Loucy (cell line): ENCODE measurements around the gene OLFML1.

Experiments used
- H2AFZ ChIP-seq: fragments of 200-600 bp; sonication (generic); 2 replicates; pipeline ENCODE4 v1.6.0; 2016; ENCODE audit warnings: antibody characterized with exemption, mild to moderate bottlenecking, low read length, moderate library complexity
- H3F3A ChIP-seq: fragments of 200-600 bp; 2 replicates; pipeline ENCODE4 v1.6.0; 2016; ENCODE audit warnings: antibody characterized with exemption, low read depth, mild to moderate bottlenecking
- H3K27me3 ChIP-seq: fragments of 200-600 bp; sonication (generic); 2 replicates; pipeline ENCODE4 v1.6.1; 2014; ENCODE audit warnings: low read length, mild to moderate bottlenecking; ENCODE audit not compliant: insufficient read depth, poor library complexity, severe bottlenecking
- H3K36me3 ChIP-seq: fragments of 200-600 bp; sonication (generic); 2 replicates; pipeline ENCODE4 v1.6.1; 2016; ENCODE audit warnings: low read length; ENCODE audit not compliant: insufficient read depth
- H3K4me1 ChIP-seq: fragments of 200-600 bp; sonication (generic); 2 replicates; pipeline ENCODE4 v1.5.1; 2014; ENCODE audit warnings: low read length, mild to moderate bottlenecking; ENCODE audit not compliant: insufficient read depth, poor library complexity, severe bottlenecking
- H3K4me2 ChIP-seq: fragments of 200-600 bp; sonication (generic); 2 replicates; pipeline ENCODE4 v1.6.0; 2014; ENCODE audit warnings: antibody characterized with exemption, low read length, low read depth, mild to moderate bottlenecking; ENCODE audit not compliant: poor library complexity, severe bottlenecking
- H3K4me3 ChIP-seq: fragments of 200-600 bp; sonication (generic); 2 replicates; pipeline ENCODE4 v1.5.1; 2014; ENCODE audit warnings: low read length, mild to moderate bottlenecking, mixed read lengths; ENCODE audit not compliant: poor library complexity, severe bottlenecking
- H3K79me2 ChIP-seq: fragments of 200-600 bp; sonication (generic); 2 replicates; pipeline ENCODE4 v1.6.1; 2014; ENCODE audit warnings: low read length; ENCODE audit not compliant: insufficient read depth
- H3K9ac ChIP-seq: fragments of 200-600 bp; sonication (generic); 2 replicates; pipeline ENCODE4 v1.6.0; 2014; ENCODE audit warnings: mild to moderate bottlenecking, low read depth, low read length, moderate library complexity; ENCODE audit not compliant: poor library complexity, severe bottlenecking
- H3K9me2 ChIP-seq: fragments of 200-600 bp; sonication (generic); replicated peaks from 2 replicates; pipeline ENCODE4 v1.6.1; 2016; ENCODE audit warnings: low read depth, low read length, mixed read lengths
- H3K9me3 ChIP-seq: fragments of 200-600 bp; sonication (generic); 2 replicates; pipeline ENCODE4 v1.6.1; 2014; ENCODE audit warnings: mild to moderate bottlenecking, antibody characterized with exemption, low read length, low read depth; ENCODE audit not compliant: insufficient read depth
- H4K20me1 ChIP-seq: fragments of 200-600 bp; sonication (generic); 2 replicates; pipeline ENCODE4 v1.6.0; 2014; ENCODE audit warnings: antibody characterized with exemption, low read length, mild to moderate bottlenecking; ENCODE audit not compliant: insufficient read depth, poor library complexity, severe bottlenecking
- EZH2phosphoT487 ChIP-seq: fragments of 200-600 bp; IDR thresholded peaks from 2 replicates; pipeline ENCODE4 v1.6.1; 2018; ENCODE audit warnings: antibody characterized with exemption, mild to moderate bottlenecking, moderate library complexity, borderline replicate concordance
- TF ChIP-seq, protein P1 (sequence below): fragments of 200-600 bp; sonication (generic); conservative IDR thresholded peaks from 2 replicates; pipeline ENCODE4 v1.5.1; 2014; ENCODE audit warnings: mild to moderate bottlenecking, antibody characterized with exemption, low read length

The OLFML1 gene

DNA sequence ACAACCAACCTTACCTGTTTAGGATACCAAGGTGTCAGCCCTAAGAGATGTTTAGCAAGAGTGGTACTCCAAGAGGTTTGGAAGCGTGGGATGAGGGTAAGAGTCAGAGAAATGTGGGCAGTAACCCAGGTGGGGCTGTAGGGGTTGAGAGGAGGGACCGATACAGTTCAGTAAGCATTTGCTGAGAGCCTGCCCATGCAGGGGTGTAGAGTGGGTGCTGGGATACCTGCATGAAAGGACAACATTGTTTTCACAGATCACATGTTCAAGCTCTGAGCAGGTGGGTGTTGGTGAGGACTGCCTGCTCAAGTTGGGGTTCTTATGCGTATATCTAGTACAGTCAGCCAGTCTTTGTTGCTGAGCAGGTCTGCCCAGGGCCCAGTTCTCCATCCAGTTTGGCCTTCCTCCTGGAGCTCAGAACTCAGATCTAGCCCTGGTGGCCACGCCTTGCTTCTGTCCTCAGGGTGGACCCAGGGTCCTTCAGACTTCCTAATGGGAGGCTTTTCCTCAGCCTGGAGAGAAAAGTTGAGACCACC is 43.3 kb downstream of the OLFML1 start:
- H3K9ac ChIP-seq = no peak overlapping the region
- H3K4me2 ChIP-seq = no peak overlapping the region
- H4K20me1 ChIP-seq = no peaks in the 10 kb centered on the region
- H3K79me2 ChIP-seq = no peaks in the 10 kb centered on the region
- H3K4me3 ChIP-seq = no peak overlapping the region
- H2AFZ ChIP-seq = no peak overlapping the region
- no peaks in the 10 kb centered on the region for H3K4me1 ChIP-seq
- no peaks in the 10 kb centered on the region for H3K36me3 ChIP-seq
- H3K9me2 ChIP-seq = no peaks in the 10 kb centered on the region
- TF ChIP-seq, protein P1, sequence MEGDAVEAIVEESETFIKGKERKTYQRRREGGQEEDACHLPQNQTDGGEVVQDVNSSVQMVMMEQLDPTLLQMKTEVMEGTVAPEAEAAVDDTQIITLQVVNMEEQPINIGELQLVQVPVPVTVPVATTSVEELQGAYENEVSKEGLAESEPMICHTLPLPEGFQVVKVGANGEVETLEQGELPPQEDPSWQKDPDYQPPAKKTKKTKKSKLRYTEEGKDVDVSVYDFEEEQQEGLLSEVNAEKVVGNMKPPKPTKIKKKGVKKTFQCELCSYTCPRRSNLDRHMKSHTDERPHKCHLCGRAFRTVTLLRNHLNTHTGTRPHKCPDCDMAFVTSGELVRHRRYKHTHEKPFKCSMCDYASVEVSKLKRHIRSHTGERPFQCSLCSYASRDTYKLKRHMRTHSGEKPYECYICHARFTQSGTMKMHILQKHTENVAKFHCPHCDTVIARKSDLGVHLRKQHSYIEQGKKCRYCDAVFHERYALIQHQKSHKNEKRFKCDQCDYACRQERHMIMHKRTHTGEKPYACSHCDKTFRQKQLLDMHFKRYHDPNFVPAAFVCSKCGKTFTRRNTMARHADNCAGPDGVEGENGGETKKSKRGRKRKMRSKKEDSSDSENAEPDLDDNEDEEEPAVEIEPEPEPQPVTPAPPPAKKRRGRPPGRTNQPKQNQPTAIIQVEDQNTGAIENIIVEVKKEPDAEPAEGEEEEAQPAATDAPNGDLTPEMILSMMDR = no peak
- no peak for TF ChIP-seq EZH2phosphoT487
- H3K27me3 ChIP-seq = no peaks in the 10 kb centered on the region
- no peaks in the 10 kb centered on the region for H3K9me3 ChIP-seq
- no peaks in the 10 kb centered on the region for H3F3A ChIP-seq

DNA sequence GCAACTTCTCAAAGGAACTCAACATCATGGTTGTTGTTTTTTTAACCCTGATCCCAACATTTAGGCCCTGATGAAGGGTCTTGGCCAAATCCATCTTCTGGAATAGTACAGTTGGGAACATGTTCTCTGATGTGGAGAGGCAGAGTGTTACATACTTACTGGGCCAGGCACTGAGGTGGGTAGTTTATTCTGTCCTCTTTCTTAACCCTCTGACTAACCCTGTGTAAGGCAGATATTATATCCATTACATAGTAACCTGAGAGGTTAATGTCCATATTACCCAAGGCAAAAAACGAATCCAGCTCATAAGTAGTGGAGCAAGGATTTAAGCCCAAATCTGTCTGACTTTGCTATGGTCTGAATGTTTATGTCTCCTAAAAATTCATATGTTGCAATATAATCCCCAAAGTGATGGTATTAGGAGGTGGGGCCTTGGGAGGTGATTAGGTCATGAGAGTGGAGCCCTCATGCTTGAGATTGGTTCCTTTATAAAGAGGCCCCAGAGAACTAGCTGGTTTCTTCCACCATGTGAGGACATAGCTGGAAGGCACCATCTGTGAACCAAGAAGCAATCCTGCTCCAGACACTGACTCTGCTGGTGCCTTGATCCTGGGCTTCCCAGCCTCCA is 44.8 kb downstream of the OLFML1 start:
- no peaks in the 10 kb centered on the region for H3K27me3 ChIP-seq
- no peaks in the 10 kb centered on the region for H3K9me3 ChIP-seq
- H3K4me2 ChIP-seq = no peak overlapping the region
- H3K79me2 ChIP-seq = no peaks in the 10 kb centered on the region
- H3K36me3 ChIP-seq = no peaks in the 10 kb centered on the region
- no peaks in the 10 kb centered on the region for H3F3A ChIP-seq
- no peak overlapping the region for H3K9ac ChIP-seq
- H4K20me1 ChIP-seq = no peaks in the 10 kb centered on the region
- TF ChIP-seq EZH2phosphoT487 = no peak
- TF ChIP-seq, protein P1 = no peak
- H3K9me2 ChIP-seq = no peaks in the 10 kb centered on the region
- no peak overlapping the region for H2AFZ ChIP-seq
- H3K4me3 ChIP-seq = no peak overlapping the region
- H3K4me1 ChIP-seq = no peaks in the 10 kb centered on the region

DNA sequence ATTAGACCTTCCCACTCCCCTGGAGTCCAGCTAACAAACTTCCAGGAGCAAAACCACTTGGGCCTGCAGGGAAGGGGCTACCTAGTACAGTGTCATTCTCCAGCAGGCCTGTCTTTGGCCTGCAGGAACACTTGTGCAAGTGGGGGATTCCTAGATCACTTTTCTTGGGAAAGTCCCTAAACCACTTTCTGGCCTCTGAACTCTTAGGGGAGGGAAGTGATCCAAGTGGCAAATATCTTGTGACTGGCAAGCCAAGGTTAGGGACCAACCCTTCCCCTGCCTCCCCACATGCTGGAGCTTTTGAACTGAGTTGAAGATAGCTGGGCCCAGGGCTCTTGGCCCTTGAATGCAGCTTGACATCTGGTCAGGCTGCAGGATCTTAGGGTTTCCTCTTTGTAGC is 45.7 kb downstream of the OLFML1 start:
- Histone ChIP-seq H3K4me3 (no peak overlapping the region), H3K9me2 (no peaks in the 10 kb centered on the region), H3K79me2 (no peaks in the 10 kb centered on the region), H3K4me2 (no peak overlapping the region), H2AFZ (no peak overlapping the region), H4K20me1 (no peaks in the 10 kb centered on the region), H3K9ac (no peak overlapping the region), H3K27me3 (no peaks in the 10 kb centered on the region), H3K9me3 (no peaks in the 10 kb centered on the region), H3K36me3 (no peaks in the 10 kb centered on the region), H3K4me1 (no peaks in the 10 kb centered on the region), H3F3A (no peaks in the 10 kb centered on the region)
- TF ChIP-seq, protein P1 = no peak
- TF ChIP-seq EZH2phosphoT487 = no peak
